Neural progenitor cell (in vitro differentiated cells): ENCODE data around the gene PGAP6. TPM values are rescaled to one million over a fixed set of nuclear protein-coding genes. Genes with fewer than 3 reads are reported as not detected.
A peak's percentile ranks its signal among the peaks of the same experiment; 100 is the strongest.
"Not testable (repeated sequence)": the region's sequence is repeated elsewhere in the genome, so short reads cannot be mapped to it uniquely, and the experiment has no call there.

Experiments
- DNase-seq: peaks from one replicate; pipeline ENCODE4 v3.0.0-alpha.2; 2016; ENCODE audit warnings: low spot score
- H2AFZ ChIP-seq: fragments of 200-600 bp; sonication (generic); replicated peaks from 2 replicates; pipeline ENCODE4 v1.6.1; 2016; ENCODE audit warnings: antibody characterized with exemption
- H3F3A ChIP-seq: fragments of 200-600 bp; sonication (generic); 2 replicates; pipeline ENCODE4 v1.6.1; 2016; ENCODE audit warnings: antibody characterized with exemption, low read depth
- H3K27ac ChIP-seq: fragments of 200-600 bp; sonication (generic); 2 replicates; pipeline ENCODE4 v1.5.1; 2016; ENCODE audit warnings: mild to moderate bottlenecking
- H3K27me3 ChIP-seq: fragments of 200-600 bp; sonication (generic); 2 replicates; pipeline ENCODE4 v1.6.1; 2016; ENCODE audit warnings: mild to moderate bottlenecking, moderate library complexity
- H3K36me3 ChIP-seq: fragments of 200-600 bp; sonication (generic); 2 replicates; pipeline ENCODE4 v1.5.1; 2016
- H3K4me1 ChIP-seq: fragments of 200-600 bp; sonication (generic); 2 replicates; pipeline ENCODE4 v1.6.1; 2016; ENCODE audit warnings: mixed run types
- H3K4me2 ChIP-seq: fragments of 200-600 bp; sonication (generic); 2 replicates; pipeline ENCODE4 v1.6.1; 2016
- H3K4me3 ChIP-seq: fragments of 200-600 bp; sonication (generic); 2 replicates; pipeline ENCODE4 v1.5.1; 2016
- H3K79me2 ChIP-seq: fragments of 200-600 bp; sonication (generic); 2 replicates; pipeline ENCODE4 v1.6.1; 2016; ENCODE audit warnings: low read depth
- H3K9ac ChIP-seq: fragments of 200-600 bp; sonication (generic); 2 replicates; pipeline ENCODE4 v1.6.1; 2016
- H3K9me3 ChIP-seq: fragments of 200-600 bp; sonication (generic); 2 replicates; pipeline ENCODE4 v1.5.1; 2016; ENCODE audit warnings: low read depth
- H4K20me1 ChIP-seq: fragments of 200-600 bp; sonication (generic); 2 replicates; pipeline ENCODE4 v1.6.1; 2016; ENCODE audit warnings: low read depth
- H3K27ac Mint-ChIP-seq: 3 replicates; pipeline ENCODE4 v1.8.0; 2021; ENCODE audit warnings: mixed read lengths
- H3K27me3 Mint-ChIP-seq: 2 replicates; pipeline ENCODE4 v1.8.0; 2022; ENCODE audit warnings: low read depth, mild to moderate bottlenecking, inconsistent platforms, moderate library complexity, mixed read lengths; ENCODE audit not compliant: insufficient read depth
- H3K36me3 Mint-ChIP-seq: 3 replicates; pipeline ENCODE4 v1.8.0; 2021; ENCODE audit warnings: mixed read lengths
- H3K4me1 Mint-ChIP-seq: 3 replicates; pipeline ENCODE4 v1.8.0; 2021; ENCODE audit warnings: mixed read lengths
- H3K4me3 Mint-ChIP-seq: 3 replicates; pipeline ENCODE4 v1.8.0; 2021; ENCODE audit warnings: mild to moderate bottlenecking, moderate library complexity, mixed read lengths
- H3K9me3 Mint-ChIP-seq: 3 replicates; pipeline ENCODE4 v1.8.0; 2020; ENCODE audit warnings: mixed read lengths
- CTCF ChIP-seq: fragments of 200-600 bp; sonication (generic); IDR thresholded peaks from 2 replicates; pipeline ENCODE4 v1.5.1; 2017; ENCODE audit warnings: antibody characterized with exemption, mild to moderate bottlenecking
- EZH2 ChIP-seq: fragments of 200-600 bp; sonication (generic); IDR thresholded peaks from 2 replicates; pipeline ENCODE4 v1.6.1; 2017; ENCODE audit warnings: antibody characterized with exemption, mild to moderate bottlenecking, moderate library complexity
- EZH2phosphoT487 ChIP-seq: fragments of 200-600 bp; sonication (generic); IDR thresholded peaks from 2 replicates; pipeline ENCODE4 v1.6.1; 2017; ENCODE audit warnings: antibody characterized with exemption
- total RNA-seq: library from RNA; depleted of rRNA; stranded (reverse); fragments of >200 nt; gene quantifications from 2 replicates; pipeline ENCODE4 v1.2.3, GENCODE V29; 2015; ENCODE audit warnings: low replicate concordance

The PGAP6 gene
- total RNA-seq, 1 donor from 2014 or later = 16.7 TPM

GRCh38 chr16:342455-343213 lies 39.1 kb downstream of the PGAP6 start:
- Histone ChIP-seq H3K4me3 (no peak overlapping the region), H3K27ac (no peak overlapping the region), H3F3A (no peaks in the 10 kb centered on the region), H3K9ac (no peak overlapping the region), H3K9me3 (no peaks in the 10 kb centered on the region), H3K36me3 (no peaks in the 10 kb centered on the region), H4K20me1 (peaks cover 30% of the 10 kb centered on the region), H3K4me2 (no peak overlapping the region), H3K27me3 (no peaks in the 10 kb centered on the region), H3K4me1 (no peaks in the 10 kb centered on the region), H2AFZ (no peak overlapping the region), H3K79me2 (peaks cover 88% of the 10 kb centered on the region)
- peaks cover 4% of the 10 kb centered on the region for H3K9me3 Mint-ChIP-seq
- DNase-seq = peak; percentile 1
- no peak overlapping the region for H3K4me3 Mint-ChIP-seq
- no peak for TF ChIP-seq CTCF
- TF ChIP-seq EZH2 = no peak
- TF ChIP-seq EZH2phosphoT487 = no peak
- no peaks in the 10 kb centered on the region for H3K4me1 Mint-ChIP-seq
- H3K27me3 Mint-ChIP-seq = peaks cover 9% of the 10 kb centered on the region
- peaks cover 45% of the 10 kb centered on the region for H3K36me3 Mint-ChIP-seq
- no peak overlapping the region for H3K27ac Mint-ChIP-seq

- H3K4me1 Mint-ChIP-seq, H3K4me3 ChIP-seq, DNase-seq, H2AFZ ChIP-seq, H3F3A ChIP-seq, H3K27ac ChIP-seq, H3K4me1 ChIP-seq, H3K9ac ChIP-seq, H3K27me3 Mint-ChIP-seq, H3K27me3 ChIP-seq, H3K4me2 ChIP-seq, H3K9me3 Mint-ChIP-seq, H3K9me3 ChIP-seq, H3K4me3 Mint-ChIP-seq, H3K36me3 ChIP-seq: not testable (repeated sequence)
- H4K20me1 ChIP-seq = peaks cover 28% of the 10 kb centered on the region
- Mint-ChIP-seq H3K27ac (peak overlapping the region; percentile 80), H3K36me3 (peaks cover 40% of the 10 kb centered on the region)
- H3K79me2 ChIP-seq = peaks cover 88% of the 10 kb centered on the region
Measured at GRCh38 chr16:341974-342336, 39.8 kb downstream of the PGAP6 start.

GRCh38 chr16:341095-341973 lies 40.4 kb downstream of the PGAP6 start:
- H3K4me3 ChIP-seq, H3K4me2 ChIP-seq, H3K4me1 Mint-ChIP-seq, H3K27me3 ChIP-seq, H3K36me3 ChIP-seq, H3K9me3 ChIP-seq, H3K27me3 Mint-ChIP-seq, H3K9ac ChIP-seq, H3K4me3 Mint-ChIP-seq, H3K4me1 ChIP-seq, H3K27ac Mint-ChIP-seq, H3F3A ChIP-seq, H3K9me3 Mint-ChIP-seq, H2AFZ ChIP-seq, H3K27ac ChIP-seq: not testable (repeated sequence)
- peaks cover 37% of the 10 kb centered on the region for H3K36me3 Mint-ChIP-seq
- Histone ChIP-seq H4K20me1 (peaks cover 22% of the 10 kb centered on the region), H3K79me2 (peaks cover 88% of the 10 kb centered on the region)
- DNase-seq = peak; percentile 0

GRCh38 chr16:340370-341091 lies 41.2 kb downstream of the PGAP6 start:
- H3K27ac ChIP-seq = no peak overlapping the region
- no peaks in the 10 kb centered on the region for H3K9me3 ChIP-seq
- no peak overlapping the region for H3K9ac ChIP-seq
- no peaks in the 10 kb centered on the region for H3K27me3 ChIP-seq
- Mint-ChIP-seq H3K9me3 (peaks cover 3% of the 10 kb centered on the region), H3K4me1 (no peaks in the 10 kb centered on the region), H3K36me3 (peaks cover 33% of the 10 kb centered on the region), H3K4me3 (peak overlapping the region; percentile 41), H3K27ac (no peak overlapping the region), H3K27me3 (peaks cover 6% of the 10 kb centered on the region)
- no peaks in the 10 kb centered on the region for H3F3A ChIP-seq
- H4K20me1 ChIP-seq = peaks cover 16% of the 10 kb centered on the region
- no peak overlapping the region for H3K4me2 ChIP-seq
- no peak overlapping the region for H2AFZ ChIP-seq
- DNase-seq = peak; percentile 1
- H3K4me1 ChIP-seq = no peaks in the 10 kb centered on the region
- H3K36me3 ChIP-seq = no peaks in the 10 kb centered on the region
- no peak for TF ChIP-seq EZH2
- no peak for TF ChIP-seq CTCF
- TF ChIP-seq EZH2phosphoT487 = no peak
- H3K79me2 ChIP-seq = peaks cover 88% of the 10 kb centered on the region
- H3K4me3 ChIP-seq = no peak overlapping the region
